Neural cell (in vitro differentiated cells): Measurements from ENCODE around the gene ZNF33B. TPM values are rescaled to one million over a fixed set of nuclear protein-coding genes. Genes with fewer than 3 reads are reported as not detected.

Source experiments
- H2AFZ ChIP-seq: fragments of 200-600, 300-800 bp; sonication (generic), shearing (Covaris generic); 2 replicates; pipeline ENCODE4 v1.6.0; 2014; ENCODE audit warnings: low read depth, mild to moderate bottlenecking, antibody characterized with exemption, low read length, moderate library complexity
- H3F3A ChIP-seq: fragments of 200-600 bp; shearing (Covaris generic); 2 replicates; pipeline ENCODE4 v1.6.1; 2016; ENCODE audit warnings: mild to moderate bottlenecking, moderate library complexity, mixed read lengths, antibody characterized with exemption, low read length; ENCODE audit not compliant: insufficient read depth, poor library complexity, severe bottlenecking
- H3K27ac ChIP-seq: fragments of 200-600, 300-800 bp; sonication (generic), shearing (Covaris generic); 2 replicates; pipeline ENCODE4 v1.5.1; 2014; ENCODE audit warnings: mild to moderate bottlenecking, low read length, moderate library complexity
- H3K27me3 ChIP-seq: fragments of 300-800, 200-600 bp; sonication (generic), shearing (Covaris generic); 2 replicates; pipeline ENCODE4 v1.6.0; 2014; ENCODE audit warnings: mild to moderate bottlenecking, low read depth, low read length, moderate library complexity; ENCODE audit not compliant: insufficient read depth
- H3K36me3 ChIP-seq: fragments of 300-800, 200-600 bp; sonication (generic), shearing (Covaris generic); 2 replicates; pipeline ENCODE4 v1.5.1; 2014; ENCODE audit warnings: mild to moderate bottlenecking, antibody characterized with exemption, low read length, moderate library complexity; ENCODE audit not compliant: insufficient read depth
- H3K4me2 ChIP-seq: fragments of 300-800, 200-600 bp; sonication (generic), shearing (Covaris generic); 2 replicates; pipeline ENCODE4 v1.6.0; 2014; ENCODE audit warnings: mild to moderate bottlenecking, low read length
- H3K4me3 ChIP-seq: fragments of 300-800, 200-600 bp; sonication (generic), shearing (Covaris generic); 2 replicates; pipeline ENCODE4 v1.5.1; 2014; ENCODE audit warnings: mild to moderate bottlenecking, low read length, moderate library complexity
- H3K79me2 ChIP-seq: fragments of 200-600 bp; shearing (Covaris generic); replicated peaks from 2 replicates; pipeline ENCODE4 v1.6.0; 2014; ENCODE audit warnings: mild to moderate bottlenecking, low read length, moderate library complexity; ENCODE audit not compliant: insufficient read depth
- H3K9ac ChIP-seq: fragments of 300-800, 200-600 bp; sonication (generic), shearing (Covaris generic); 2 replicates; pipeline ENCODE4 v1.6.1; 2016; ENCODE audit warnings: mild to moderate bottlenecking, low read length, mixed read lengths
- H3K9me2 ChIP-seq: fragments of 200-600 bp; shearing (Covaris generic); 2 replicates; pipeline ENCODE4 v1.6.1; 2016; ENCODE audit warnings: mild to moderate bottlenecking, low read length, mixed read lengths; ENCODE audit not compliant: insufficient read depth
- H3K9me3 ChIP-seq: fragments of 200-600, 300-800 bp; sonication (generic), shearing (Covaris generic); 2 replicates; pipeline ENCODE4 v1.6.1; 2016; ENCODE audit warnings: mild to moderate bottlenecking, mixed run types, low read length, moderate library complexity, mixed read lengths
- H4K20me1 ChIP-seq: fragments of 200-600 bp; shearing (Covaris generic); 2 replicates; pipeline ENCODE4 v1.6.1; 2016; ENCODE audit warnings: mild to moderate bottlenecking, mixed run types; ENCODE audit not compliant: insufficient read depth
- CTCF ChIP-seq: fragments of 450-650 bp; IDR thresholded peaks from 2 replicates; pipeline ENCODE4 v1.5.1; 2014; ENCODE audit warnings: antibody characterized with exemption, mild to moderate bottlenecking, moderate library complexity; ENCODE audit not compliant: poor library complexity, severe bottlenecking
- EP300 ChIP-seq: fragments of 450-650 bp; conservative IDR thresholded peaks from 2 replicates; pipeline ENCODE4 v1.6.1; 2014; ENCODE audit warnings: antibody characterized with exemption, mild to moderate bottlenecking, moderate library complexity; ENCODE audit not compliant: poor library complexity, severe bottlenecking
- EZH2 ChIP-seq: fragments of 200-600, 300-800 bp; shearing (Covaris generic), sonication (generic); IDR thresholded peaks from 2 replicates; pipeline ENCODE4 v1.6.1; 2014; ENCODE audit warnings: antibody characterized with exemption, low read length, borderline replicate concordance, mild to moderate bottlenecking; ENCODE audit not compliant: insufficient read depth, poor library complexity, severe bottlenecking
- MXI1 ChIP-seq: fragments of 450-650 bp; conservative IDR thresholded peaks from 2 replicates; pipeline ENCODE4 v1.6.1; 2014; ENCODE audit warnings: antibody characterized with exemption, mild to moderate bottlenecking; ENCODE audit not compliant: poor library complexity, severe bottlenecking
- POLR2AphosphoS5 ChIP-seq: IDR thresholded peaks from 2 replicates; pipeline ENCODE4 v1.6.1; 2012
- RAD21 ChIP-seq: fragments of 450-650 bp; conservative IDR thresholded peaks from 2 replicates; pipeline ENCODE4 v1.6.1; 2014; ENCODE audit warnings: antibody characterized with exemption, mild to moderate bottlenecking, moderate library complexity
- REST ChIP-seq: IDR thresholded peaks from 2 replicates; pipeline ENCODE4 v1.6.1; 2012; ENCODE audit warnings: borderline replicate concordance
- SMC3 ChIP-seq: fragments of 450-650 bp; conservative IDR thresholded peaks from 2 replicates; pipeline ENCODE4 v1.6.1; 2014; ENCODE audit warnings: antibody characterized with exemption, mild to moderate bottlenecking, moderate library complexity; ENCODE audit not compliant: poor library complexity
- TAF1 ChIP-seq: IDR thresholded peaks from 2 replicates; pipeline ENCODE4 v1.6.1; 2012; ENCODE audit warnings: low read depth
- polyA plus RNA-seq: library from polyadenylated mRNA; depleted of rRNA; stranded (reverse); fragments of >200 nt; gene quantifications from 2 replicates; pipeline ENCODE4 v1.2.3, GENCODE V29; 2014

ZNF33B gene
- polyA plus RNA-seq, 1 donor from 2014 or later = 50.0 TPM

GRCh38 chr10:42640610-42641229 is 2.4 kb upstream of the ZNF33B start:
- no peak overlapping the region for H3K4me2 ChIP-seq
- no peaks in the 10 kb centered on the region for H3K9me2 ChIP-seq
- H3K27me3 ChIP-seq = no peaks in the 10 kb centered on the region
- H3K9ac ChIP-seq = no peak overlapping the region
- TF ChIP-seq CTCF (no peak), SMC3 (no peak), RAD21 (no peak), POLR2AphosphoS5 (no peak), EZH2 (no peak), REST (no peak), EP300 (no peak), TAF1 (no peak), MXI1 (no peak)
- H3K9me3 ChIP-seq = no peaks in the 10 kb centered on the region
- H3K4me3 ChIP-seq = no peak overlapping the region
- no peaks in the 10 kb centered on the region for H4K20me1 ChIP-seq
- no peak overlapping the region for H2AFZ ChIP-seq
- peaks cover 12% of the 10 kb centered on the region for H3K79me2 ChIP-seq
- no peaks in the 10 kb centered on the region for H3F3A ChIP-seq
- no peak overlapping the region for H3K27ac ChIP-seq
- H3K36me3 ChIP-seq = no peaks in the 10 kb centered on the region

- Histone ChIP-seq H2AFZ (peak overlapping the region; percentile 98), H3K9ac (peak overlapping the region; percentile 96), H3K27ac (peak overlapping the region; percentile 93), H3K36me3 (no peaks in the 10 kb centered on the region), H3K79me2 (peaks cover 16% of the 10 kb centered on the region), H4K20me1 (no peaks in the 10 kb centered on the region), H3K27me3 (no peaks in the 10 kb centered on the region), H3F3A (no peaks in the 10 kb centered on the region), H3K4me3 (peak overlapping the region; percentile 81), H3K4me2 (peak overlapping the region; percentile 52), H3K9me2 (no peaks in the 10 kb centered on the region), H3K9me3 (no peaks in the 10 kb centered on the region)
- TF ChIP-seq EP300 = no peak
- no peak for TF ChIP-seq SMC3
- TF ChIP-seq MXI1 = no peak
- TF ChIP-seq TAF1 = no peak
- TF ChIP-seq CTCF = no peak
- no peak for TF ChIP-seq REST
- TF ChIP-seq RAD21 = no peak
- TF ChIP-seq EZH2 = no peak
- TF ChIP-seq POLR2AphosphoS5 = no peak
Observed at GRCh38 chr10:42638821-42639270, 476 bp upstream of the ZNF33B start.
